ENCODE results near the gene NEUROG2. TPM values are rescaled to one million over a fixed set of nuclear protein-coding genes. Genes with fewer than 3 reads are reported as not detected.

NEUROG2 gene
- total and polyA plus RNA-seq, 9 of the 15 experiments (the other 6 are each of a cell fraction or from before 2014, with no cell fraction given) = 0.07 TPM; not detected in 7

- no peak for TF ChIP-seq JUN (IDR thresholded peaks at IDR 0.05; ENCODE audit: borderline replicate concordance, low read depth, low read length)
- no peak for TF ChIP-seq JUN (CRISPR knock-in tag; IDR thresholded peaks at IDR 0.05; ENCODE audit: borderline replicate concordance)
- no peak for TF ChIP-seq SMAD3 (CRISPR knock-in tag; conservative IDR thresholded peaks at IDR 0.05)
- no peak for TF ChIP-seq REST (IDR thresholded peaks at IDR 0.05; ENCODE audit: borderline replicate concordance)
- TF ChIP-seq REST (CRISPR knock-in tag; IDR thresholded peaks at IDR 0.05; ENCODE audit: low read depth) = no peak
- no peak for TF ChIP-seq PHF21A (IDR thresholded peaks at IDR 0.05; ENCODE audit: borderline replicate concordance, low read depth)
- TF ChIP-seq MAZ (CRISPR knock-in tag; conservative IDR thresholded peaks at IDR 0.05 in 1 of 2, IDR thresholded peaks at IDR 0.05 in 1 of 2) = no peak
- no peak for TF ChIP-seq EZH2 (IDR thresholded peaks at IDR 0.05; ENCODE audit: borderline replicate concordance, low read depth, low read length)
- TF ChIP-seq RBM17 (IDR thresholded peaks at IDR 0.05; ENCODE audit: borderline replicate concordance, low read depth, low read length) = no peak
- TF ChIP-seq POLR2B (IDR thresholded peaks at IDR 0.05; ENCODE audit: low read depth, partially characterized antibody) = no peak
- no peak for TF ChIP-seq NFRKB (IDR thresholded peaks at IDR 0.05; ENCODE audit: low read depth)
- no peak for TF ChIP-seq ZNF217 (CRISPR knock-in tag; IDR thresholded peaks at IDR 0.05)
- TF ChIP-seq NR0B1 (IDR thresholded peaks at IDR 0.05; ENCODE audit: partially characterized antibody) = no peak
Observed at GRCh38 chr4:112546476-112546875, 30.5 kb upstream of the NEUROG2 start (continued).

Data from K562 (cell line).